ENCODE results near the gene C19orf18. TPM values are rescaled to one million over a fixed set of nuclear protein-coding genes. Genes with fewer than 3 reads are reported as not detected.

C19orf18 gene
- total RNA-seq (2022; extraction: Qiagen RNA extraction; ENCODE audit: low read depth) = 0.08 TPM in 1 of 5 replicates, not detected in the others

DNA sequence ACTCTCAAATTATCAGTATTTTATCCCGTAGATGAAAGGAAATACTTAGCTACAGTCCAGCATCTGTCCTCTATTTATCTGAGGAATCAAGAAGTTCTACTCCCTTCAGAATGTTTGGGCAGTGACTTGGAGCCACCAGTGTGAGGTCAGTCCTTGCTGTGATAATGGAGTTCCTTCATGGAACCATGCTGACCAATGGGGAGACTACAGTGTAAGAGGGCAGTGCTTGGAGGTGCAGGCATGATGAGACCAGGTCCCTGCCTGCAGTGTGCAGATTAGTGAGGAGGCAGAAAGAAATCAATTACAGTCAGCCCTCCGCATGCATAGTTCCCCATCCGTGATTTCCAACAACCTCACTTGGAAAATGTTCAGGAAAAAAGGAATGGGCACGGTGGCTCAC lies at the start of gene C19orf18:
Gene C19orf18, minus strand, starts transcription at position 101 of the 400 bp plus-strand sequence. CDS start 102 bp downstream, outside the sequence.

DNA sequence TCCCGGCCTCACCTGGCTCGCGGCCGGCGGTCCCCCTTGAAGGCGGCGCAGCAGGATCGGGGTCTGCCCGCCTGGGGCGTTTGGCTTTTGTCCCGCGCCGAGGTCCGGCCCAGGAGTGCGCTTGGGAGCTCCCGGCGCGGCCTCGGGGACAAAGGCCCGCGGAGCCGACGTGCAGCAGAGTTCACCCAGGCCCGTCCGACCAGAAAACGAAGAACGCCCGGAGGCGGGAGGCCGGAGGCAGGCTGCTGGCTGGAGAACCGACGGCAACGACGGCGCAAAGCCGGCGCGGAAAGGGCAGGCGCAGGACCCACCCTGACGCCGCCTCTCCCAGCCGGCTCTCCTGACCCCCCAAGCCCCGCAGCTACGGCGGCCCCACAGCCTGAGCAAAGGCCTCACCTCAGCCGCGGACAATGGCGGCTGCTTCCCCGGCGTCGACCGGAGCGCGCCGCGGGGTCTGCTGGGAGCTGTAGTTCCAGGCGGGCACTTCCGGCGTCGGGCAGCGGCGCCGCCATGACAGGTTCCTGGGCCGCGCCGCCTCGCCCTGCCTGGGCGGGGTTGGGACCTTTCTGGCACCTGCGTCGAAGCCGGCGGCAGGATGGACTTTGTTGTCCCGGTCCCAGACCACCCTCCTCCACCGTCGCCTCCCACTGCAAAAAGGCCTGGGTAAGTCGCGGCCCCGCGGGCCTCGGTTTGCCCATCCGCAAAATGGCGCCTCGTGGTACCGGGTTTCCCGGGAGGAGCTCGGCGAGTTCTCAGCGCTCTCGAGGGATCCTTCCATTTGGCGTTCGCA lies 28.2 kb upstream of the C19orf18 start, which contains the start of gene ZNF606:
Gene ZNF606, minus strand, starts transcription at position 437 of the 790 bp plus-strand sequence. CDS start 1,501 bp downstream, outside the sequence.

DNA sequence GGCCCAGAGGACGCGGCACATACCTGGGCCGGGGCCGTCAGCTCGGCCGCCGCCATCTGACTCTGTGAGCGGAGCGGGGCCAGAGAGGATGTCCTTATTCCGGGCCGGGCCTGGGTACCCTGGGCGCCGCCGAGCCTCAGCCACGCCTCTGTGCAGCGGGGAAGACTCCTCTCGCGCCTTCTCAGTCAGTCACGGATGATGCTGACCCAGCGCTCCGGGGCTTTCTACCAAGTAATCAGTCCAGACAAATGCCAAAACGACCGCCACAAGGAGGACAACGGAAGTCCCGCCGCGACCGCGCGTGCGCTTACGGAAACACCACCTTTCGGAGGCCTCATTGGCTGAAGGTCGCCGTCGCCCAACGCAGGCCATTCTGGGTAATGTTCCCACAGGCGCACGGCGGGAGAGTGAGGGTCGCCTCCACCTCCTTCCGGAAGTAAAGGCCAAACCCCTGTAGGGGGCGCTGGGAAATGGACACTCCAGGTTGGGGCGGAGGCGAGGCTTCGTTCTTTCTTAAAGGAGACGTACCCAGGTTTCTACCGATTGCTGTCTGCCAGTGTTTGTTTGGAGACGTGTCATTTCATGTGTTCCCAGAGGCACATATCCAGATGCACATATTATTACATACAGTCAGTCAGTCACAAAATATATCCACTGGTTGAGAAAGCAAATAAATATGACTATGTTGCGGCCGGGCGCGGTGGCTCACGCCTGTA lies 26.8 kb downstream of the C19orf18 start, which contains the start of gene ZNF256:
Gene ZNF256, minus strand, starts transcription at position 288 of the 716 bp plus-strand sequence. Its CDS starts 232 bp downstream, at position 56.

DNA sequence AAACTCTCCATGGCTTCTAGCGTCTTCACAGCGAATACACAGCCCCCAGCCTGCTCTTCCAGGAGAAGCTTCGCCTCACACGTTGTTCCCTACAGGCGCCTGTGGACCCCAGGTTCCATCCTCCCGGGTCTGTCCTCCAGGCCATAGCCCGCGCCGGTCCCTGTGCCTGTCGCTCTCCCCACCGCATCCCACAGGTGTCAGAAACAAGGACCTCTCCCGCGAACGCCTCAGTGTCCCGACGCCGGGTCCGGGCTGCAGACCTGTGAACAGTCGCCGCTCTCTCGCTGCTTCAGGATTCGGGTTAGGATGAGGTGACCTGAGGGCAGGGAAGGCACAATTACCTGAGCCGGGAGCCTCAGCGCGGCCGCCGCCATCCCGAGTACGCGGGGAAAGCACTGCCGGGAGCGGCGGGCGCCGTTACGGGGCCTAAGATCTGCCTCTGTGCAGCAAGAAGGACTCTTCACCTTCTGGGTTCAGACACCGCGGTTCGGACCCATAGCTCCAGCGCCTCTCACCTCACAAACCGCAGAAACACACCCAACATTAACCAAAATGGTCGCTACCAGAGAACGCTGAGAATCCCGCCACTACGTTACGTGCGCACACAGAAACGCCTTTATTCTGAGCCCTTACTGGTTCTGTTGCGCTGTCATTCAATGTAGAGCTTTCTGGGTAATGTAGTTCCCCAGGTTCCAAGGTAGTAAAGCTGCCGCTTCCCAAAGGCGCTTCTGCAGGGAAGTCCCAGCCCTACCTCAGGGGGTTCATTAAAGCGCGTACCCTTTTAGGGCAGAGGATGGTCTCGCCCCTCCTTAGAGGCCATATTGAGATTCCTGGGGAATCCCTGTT lies 39.3 kb downstream of the C19orf18 start, which contains the start of gene ZNF418:
Gene ZNF418, minus strand, starts transcription at position 583 of the 846 bp plus-strand sequence. CDS start 1,580 bp downstream, outside the sequence.

DNA sequence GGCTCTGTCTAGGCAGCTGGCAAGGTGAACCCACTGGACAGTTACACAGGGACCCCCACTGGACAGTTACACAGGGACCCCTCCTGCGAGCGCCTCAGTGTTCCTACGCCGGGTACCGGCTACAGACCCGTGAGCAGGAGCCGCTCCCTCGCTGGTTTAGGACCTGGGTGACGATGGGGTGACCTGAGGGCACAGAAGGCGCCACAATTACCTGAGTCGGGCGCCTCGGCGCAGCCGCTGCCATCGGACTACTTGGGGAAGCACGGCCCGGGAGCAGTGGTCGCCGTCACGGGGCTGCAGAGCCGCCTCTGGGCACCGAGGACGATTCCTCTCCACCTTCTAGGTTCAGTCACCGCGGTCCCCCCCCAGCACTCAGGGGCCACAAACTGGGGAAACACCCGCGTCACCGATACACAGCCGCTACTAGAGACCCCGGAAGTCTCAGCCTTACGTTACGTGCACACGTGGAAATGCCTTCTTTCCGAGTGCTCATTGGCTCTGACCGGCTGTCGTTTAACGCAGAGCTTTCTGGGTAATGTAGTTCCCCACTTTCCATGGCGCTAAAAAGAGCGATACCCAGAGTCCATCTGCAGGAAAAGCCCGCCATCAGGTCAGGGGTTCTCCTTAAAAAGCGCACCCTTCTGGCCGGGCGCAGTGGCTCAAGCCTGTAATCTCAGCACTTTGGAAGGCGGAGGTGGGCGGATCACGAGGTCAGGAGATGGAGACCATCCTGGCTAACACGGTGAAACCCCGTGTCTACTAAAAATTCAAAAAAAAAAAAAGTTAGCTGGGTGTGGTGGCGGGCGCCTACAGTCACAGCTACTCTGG lies 58.0 kb downstream of the C19orf18 start, which contains the start of gene ZNF417:
Gene ZNF417, minus strand, starts transcription at position 425 of the 828 bp plus-strand sequence. Its CDS starts 181 bp downstream, at position 244.

Other genes with a start within 250 kb of the C19orf18 start
- gene ZNF671, start 246.9 kb downstream of the C19orf18 start, total RNA-seq (2022; extraction: Qiagen RNA extraction; ENCODE audit: low read depth) = 0.75 to 0.99 TPM (median 0.80 TPM) in 5 replicates
- gene ZNF776, start 227.7 kb downstream of the C19orf18 start, total RNA-seq (2022; extraction: Qiagen RNA extraction; ENCODE audit: low read depth) = 5.4 to 6.3 TPM (median 5.7 TPM) in 5 replicates
- 5.8 to 7.7 TPM (median 6.4 TPM) in 5 replicates for gene ZNF586, start 204.9 kb downstream of the C19orf18 start, total RNA-seq (2022; extraction: Qiagen RNA extraction; ENCODE audit: low read depth)
- 4.5 to 6.2 TPM (median 4.9 TPM) in 5 replicates for gene ZNF552, start 159.6 kb downstream of the C19orf18 start, total RNA-seq (2022; extraction: Qiagen RNA extraction; ENCODE audit: low read depth)
- 6.7 to 11.5 TPM (median 8.0 TPM) in 5 replicates for gene ZNF587B, start 144.2 kb downstream of the C19orf18 start, total RNA-seq (2022; extraction: Qiagen RNA extraction; ENCODE audit: low read depth)
- 5.0 to 7.4 TPM (median 6.5 TPM) in 5 replicates for gene ZNF587, start 124.7 kb downstream of the C19orf18 start, total RNA-seq (2022; extraction: Qiagen RNA extraction; ENCODE audit: low read depth)
- 1.7 to 3.7 TPM (median 2.5 TPM) in 5 replicates for gene ZNF814, start 85.5 kb downstream of the C19orf18 start, total RNA-seq (2022; extraction: Qiagen RNA extraction; ENCODE audit: low read depth)
- gene ZNF417, start 57.9 kb downstream of the C19orf18 start, total RNA-seq (2022; extraction: Qiagen RNA extraction; ENCODE audit: low read depth) = 3.6 to 4.3 TPM (median 4.2 TPM) in 5 replicates
- 0.69 to 1.3 TPM (median 0.90 TPM) in 5 replicates for gene ZNF418, start 39.1 kb downstream of the C19orf18 start, total RNA-seq (2022; extraction: Qiagen RNA extraction; ENCODE audit: low read depth)
- gene ZNF256, start 26.8 kb downstream of the C19orf18 start, total RNA-seq (2022; extraction: Qiagen RNA extraction; ENCODE audit: low read depth) = 0.93 to 1.4 TPM (median 1.2 TPM) in 5 replicates
- 1.5 to 3.0 TPM (median 2.6 TPM) in 5 replicates for gene ZNF606, start 28.3 kb upstream of the C19orf18 start, total RNA-seq (2022; extraction: Qiagen RNA extraction; ENCODE audit: low read depth)
- gene ZSCAN1, start 59.5 kb upstream of the C19orf18 start, total RNA-seq (2022; extraction: Qiagen RNA extraction; ENCODE audit: low read depth) = not detected in 5 replicates
- 0.05 to 0.07 TPM in 2 of 5 replicates, not detected in the others for gene ZNF135, start 84.7 kb upstream of the C19orf18 start, total RNA-seq (2022; extraction: Qiagen RNA extraction; ENCODE audit: low read depth)
- 1.1 to 3.9 TPM (median 2.8 TPM) in 5 replicates for gene ZSCAN18, start 123.7 kb upstream of the C19orf18 start, total RNA-seq (2022; extraction: Qiagen RNA extraction; ENCODE audit: low read depth)
- 2.6 to 3.4 TPM (median 3.1 TPM) in 5 replicates for gene ZNF329, start 176.3 kb upstream of the C19orf18 start, total RNA-seq (2022; extraction: Qiagen RNA extraction; ENCODE audit: low read depth)
- gene ZNF274, start 208.5 kb upstream of the C19orf18 start, total RNA-seq (2022; extraction: Qiagen RNA extraction; ENCODE audit: low read depth) = 12.9 to 16.3 TPM (median 14.3 TPM) in 5 replicates